ENCODE data around the gene CAMKK2. TPM values are rescaled to one million over a fixed set of nuclear protein-coding genes. Genes with fewer than 3 reads are reported as not detected.
"Not testable (repeated sequence)": the region's sequence is repeated elsewhere in the genome, so short reads cannot be mapped to it uniquely, and the experiment has no call there.

CAMKK2 gene
- total RNA-seq, 4 donors from 2014 or later = 17.5 to 155 (median 47.7) TPM

GRCh38 chr12:121283841-121284240 is 12.7 kb downstream of the CAMKK2 start:
- WGBS, 2 donors (ENCODE audit: low coverage in 1 of 2) = 96 to 100% methylated on average over 2 to 6 of the region's 6 CpGs
- Histone ChIP-seq H3K36me3 (no peaks in the 10 kb centered on the region), H3K4me1 (peaks cover 0 to 8% (median 0%) of the 10 kb centered on the region in 4 donors), H3K9me3 (no peaks in the 10 kb centered on the region), H3K27me3 (no peaks in the 10 kb centered on the region), H3K4me3 (no peak overlapping the region), H3K27ac (no peak overlapping the region)
- no peak for DNase-seq
- intact Hi-C loops (cut with DNase I; ENCODE audit: low total_unique reads) (no loop called here), in situ Hi-C loops (cut with MboI; ENCODE audit: low pct_ligation_motif_present in 1 of 4, low pct_unique_long_range_greater_than_20kb in 1 of 4, low sequenced_read_pairs in 3 of 4) (no loop called here)
- TF ChIP-seq POLR2A (IDR thresholded peaks at IDR 0.05) (no peak), POLR2AphosphoS5 (IDR thresholded peaks at IDR 0.05) (no peak), CTCF (IDR thresholded peaks at IDR 0.05) (no peak), EP300 (IDR thresholded peaks at IDR 0.05; ENCODE audit: low read depth) (no peak)

- no peak for DNase-seq
- H3K36me3 ChIP-seq = no peaks in the 10 kb centered on the region
- no peaks in the 10 kb centered on the region for H3K27me3 ChIP-seq
- intact Hi-C loops (cut with DNase I; ENCODE audit: low total_unique reads) = no loop called here
- WGBS, 2 donors (ENCODE audit: low coverage in 1 of 2) = 85 to 100% methylated on average over 1 to 5 of the region's 5 CpGs
- TF ChIP-seq POLR2A (IDR thresholded peaks at IDR 0.05) (no peak), EP300 (IDR thresholded peaks at IDR 0.05; ENCODE audit: low read depth) (no peak), POLR2AphosphoS5 (IDR thresholded peaks at IDR 0.05) (no peak), CTCF (IDR thresholded peaks at IDR 0.05) (no peak)
- H3K9me3 ChIP-seq = no peaks in the 10 kb centered on the region
- H3K4me1 ChIP-seq = peaks cover 0 to 3% (median 0%) of the 10 kb centered on the region in 4 donors
- H3K27ac ChIP-seq = no peak overlapping the region
- H3K4me3 ChIP-seq = no peak overlapping the region
- in situ Hi-C loops (cut with MboI; ENCODE audit: low pct_ligation_motif_present in 1 of 4, low pct_unique_long_range_greater_than_20kb in 1 of 4, low sequenced_read_pairs in 3 of 4) = no loop called here
These were observed 13.1 kb downstream of the CAMKK2 start for GRCh38 chr12:121283388-121283787.

GRCh38 chr12:121282910-121283309 is 13.6 kb downstream of the CAMKK2 start:
- DNase-seq; in situ Hi-C loops (cut with MboI; ENCODE audit: low pct_ligation_motif_present in 1 of 4, low pct_unique_long_range_greater_than_20kb in 1 of 4, low sequenced_read_pairs in 3 of 4); H3K36me3 ChIP-seq; H3K4me3 ChIP-seq; intact Hi-C loops (cut with DNase I; ENCODE audit: low total_unique reads); H3K9me3 ChIP-seq; H3K27me3 ChIP-seq; H3K4me1 ChIP-seq; H3K27ac ChIP-seq: not testable (repeated sequence)
- WGBS, 2 donors (ENCODE audit: low coverage in 1 of 2) = 94 to 100% methylated on average over 1 to 11 of the region's 11 CpGs

GRCh38 chr12:121282072-121282742 is 14.3 kb downstream of the CAMKK2 start:
- Histone ChIP-seq H3K27me3 (no peaks in the 10 kb centered on the region), H3K4me1 (no peaks in the 10 kb centered on the region), H3K27ac (peak overlapping the region in 1 of 4 donors; percentile 17), H3K4me3 (no peak overlapping the region), H3K36me3 (no peaks in the 10 kb centered on the region), H3K9me3 (no peaks in the 10 kb centered on the region)
- TF ChIP-seq CTCF (IDR thresholded peaks at IDR 0.05) (no peak), POLR2A (IDR thresholded peaks at IDR 0.05) (no peak), EP300 (IDR thresholded peaks at IDR 0.05; ENCODE audit: low read depth) (no peak), POLR2AphosphoS5 (IDR thresholded peaks at IDR 0.05) (no peak)
- DNase-seq = no peak
- in situ Hi-C loops (cut with MboI; ENCODE audit: low pct_ligation_motif_present in 1 of 4, low pct_unique_long_range_greater_than_20kb in 1 of 4, low sequenced_read_pairs in 3 of 4) (no loop called here), intact Hi-C loops (cut with DNase I; ENCODE audit: low total_unique reads) (no loop called here)
- 75 to 81% methylated on average over 8 to 10 of the region's 10 CpGs for WGBS, 2 donors (ENCODE audit: low coverage in 1 of 2)

- 96% methylated on average over 14 of the region's 14 CpGs; no CpG with 5 or more reads in 1 of the 2 donors for WGBS, 2 donors (ENCODE audit: low coverage in 1 of 2)
These were observed 15.4 kb downstream of the CAMKK2 start for GRCh38 chr12:121281116-121281515.

GRCh38 chr12:121280531-121280930 is 16.0 kb downstream of the CAMKK2 start:
- WGBS, 2 donors (ENCODE audit: low coverage in 1 of 2) = 79 to 91% methylated on average over 2 to 11 of the region's 11 CpGs

More at GRCh38 chr12:121281116-121281515, 15.4 kb downstream of the CAMKK2 start:
- intact Hi-C loops (cut with DNase I; ENCODE audit: low total_unique reads); H3K9me3 ChIP-seq; H3K27ac ChIP-seq; H3K36me3 ChIP-seq; in situ Hi-C loops (cut with MboI; ENCODE audit: low pct_ligation_motif_present in 1 of 4, low pct_unique_long_range_greater_than_20kb in 1 of 4, low sequenced_read_pairs in 3 of 4); H3K4me3 ChIP-seq; H3K27me3 ChIP-seq; DNase-seq; H3K4me1 ChIP-seq: not testable (repeated sequence)

More at GRCh38 chr12:121280531-121280930, 16.0 kb downstream of the CAMKK2 start:
- H3K4me3 ChIP-seq; H3K27me3 ChIP-seq; H3K27ac ChIP-seq; DNase-seq; H3K36me3 ChIP-seq; intact Hi-C loops (cut with DNase I; ENCODE audit: low total_unique reads); H3K4me1 ChIP-seq; H3K9me3 ChIP-seq; in situ Hi-C loops (cut with MboI; ENCODE audit: low pct_ligation_motif_present in 1 of 4, low pct_unique_long_range_greater_than_20kb in 1 of 4, low sequenced_read_pairs in 3 of 4): not testable (repeated sequence)

Measured in transverse colon (tissue), 4 donors.